C4-2B (cell line): ENCODE data around the gene PDPK1.
"Not testable (repeated sequence)": the region's sequence is repeated elsewhere in the genome, so short reads cannot be mapped to it uniquely, and the experiment has no call there.

ENCODE experiments used
- CTCF ChIP-seq: fragments of 450-650 bp; conservative IDR thresholded peaks from 2 replicates; pipeline ENCODE4 v1.5.1; 2017; ENCODE audit warnings: mild to moderate bottlenecking
- ZFX ChIP-seq: fragments of 450-650 bp; IDR thresholded peaks from 2 replicates; pipeline ENCODE4 v1.6.1; 2017

GRCh38 chr16:2627075-2627474, 89.3 kb downstream of the PDPK1 start:
- TF ChIP-seq CTCF, ZFX: not testable (repeated sequence)
